Pancreas (tissue), 10 donors: ENCODE data around the gene ZNF333. TPM values are rescaled to one million over a fixed set of nuclear protein-coding genes. Genes with fewer than 3 reads are reported as not detected.

ENCODE experiments used
- ATAC-seq, 4 donors: fragments of 200-7000 bp; cut with Tn5 transposase; one replicate each; pipeline versions ENCODE4 v1.8.0 to v1.9.1; 2020; ENCODE audit warnings: mild to moderate bottlenecking in 4 of 4, moderate library complexity in 4 of 4
- DNase-seq, 6 donors: peaks; one replicate each; pipeline ENCODE4 v3.0.0-alpha.2; 2020
- FAIRE-seq: peaks from 2 replicates; lab custom pipeline; 2012; peaks lifted over from hg19 to GRCh38; lab: Jason Lieb, UNC
- H3K27ac ChIP-seq, 4 donors: fragments of 200-600 bp; sonication (generic); 1 replicate in 3 of 4; 2 replicates in 1 of 4; pipeline versions ENCODE4 v1.5.0 to v1.8.0; 2020
- H3K27me3 ChIP-seq, 4 donors: fragments of 200-600 bp; one replicate each; pipeline ENCODE4 v1.8.0; 2021
- H3K36me3 ChIP-seq, 3 donors: fragments of 200-600 bp; sonication (generic) in 1 of 3; one replicate each; pipeline versions ENCODE4 v1.5.0 to v1.8.0; 2020 to 2021
- H3K4me1 ChIP-seq, 3 donors: fragments of 200-600 bp; one replicate each; pipeline ENCODE4 v1.8.0; 2021
- H3K4me3 ChIP-seq, 4 donors: fragments of 200-600 bp; sonication (generic) in 2 of 4; one replicate each; pipeline versions ENCODE4 v1.5.0 to v1.8.0; 2020 to 2021
- H3K9me3 ChIP-seq, 4 donors: fragments of 200-600 bp; one replicate each; pipeline ENCODE4 v1.8.0; 2021
- WGBS, 2 donors: extraction: QIAGEN DNeasy Blood & Tissue Kit; methylation state at CpG; one replicate each; pipeline ENCODE4 v1.1.7; 2013; 5-methylcytosine and 5-hydroxymethylcytosine counted together
- intact Hi-C, 3 donors: fragments of 100-400 bp; cut with DNase I; formaldehyde crosslinking; loops; one replicate each; pipeline versions ENCODE4 v1.11.1 to v1.14.2; 2022
- polyA plus RNA-seq, 2 donors: library from polyadenylated mRNA; stranded (reverse); fragments of 200-250 nt; gene quantifications; one replicate each; pipeline ENCODE4 v1.2.3, GENCODE V29; 2013
- total RNA-seq, 6 donors: library from RNA; stranded (reverse); fragmentation: NEBNext Ultra II Directional in 4 of 6; extraction: Animal tissue kit (Norgen Biotek cat#: 25700) in 4 of 6; gene quantifications; one replicate each; pipeline versions ENCODE4 v1.2.1 to v1.2.4, GENCODE V29; 2021 to 2023
- TF ChIP-seq, protein P1 (sequence below), 4 donors: fragments of 200-600 bp; sonication (generic) in 3 of 4; IDR thresholded peaks; one replicate each; pipeline versions ENCODE4 v1.5.0 to v1.8.0; 2021; ENCODE audit warnings: antibody characterized with exemption in 4 of 4
- donor health status: healthy with polysubstance abuse.
- donor health status: DM: no; HTN: no; CAD: no; lungs with moderate emphysema.
- donor health status: DM: no; HTN: no; CAD: no.
- donor health status: control.
- donor health status: control.
- donor health status: Bipolar disorder and iron deficiency.
- donor health status: DM: yes; HTN: yes; CAD: no.
- donor health status: DM: no; HTN: no; CAD: no.
- donor health status: DM: no; HTN: no; CAD: no.
- donor health status: DM: yes; HTN: yes; CAD: no.

The ZNF333 gene
- total and polyA plus RNA-seq, 8 donors, result 5.4 to 14.4 (median 8.4) TPM

DNA sequence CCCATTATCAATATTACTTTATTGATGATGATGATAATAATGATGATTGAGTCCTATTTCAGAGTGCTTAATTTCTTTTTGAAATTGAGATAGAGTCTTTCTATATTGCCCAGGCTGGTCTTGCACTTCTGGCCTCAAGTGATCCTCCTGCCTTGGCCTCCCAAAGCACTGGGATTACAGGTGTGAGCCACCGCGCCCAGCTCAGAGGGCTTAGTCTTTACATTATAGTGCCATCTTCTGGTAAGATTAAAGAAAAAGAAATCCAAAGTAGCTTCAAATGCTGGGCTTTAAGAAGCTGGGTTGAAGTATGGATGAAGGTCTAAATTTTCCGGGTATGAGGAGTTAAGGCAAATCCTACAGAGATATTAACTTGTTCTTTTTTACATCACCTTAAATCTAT, 3.4 kb upstream of the ZNF333 start:
- Histone ChIP-seq H3K4me3 (no peak overlapping the region), H3K9me3 (no peaks in the 10 kb centered on the region), H3K27me3 (peaks cover 0 to 8% (median 0%) of the 10 kb centered on the region in 4 donors), H3K4me1 (peaks cover 0 to 4% (median 0%) of the 10 kb centered on the region in 3 donors), H3K36me3 (no peaks in the 10 kb centered on the region), H3K27ac (no peak overlapping the region)
- DNase-seq (no peak), ATAC-seq (no peak), FAIRE-seq (no peak)
- intact Hi-C loops, result no loop called here
- TF ChIP-seq, protein P1, sequence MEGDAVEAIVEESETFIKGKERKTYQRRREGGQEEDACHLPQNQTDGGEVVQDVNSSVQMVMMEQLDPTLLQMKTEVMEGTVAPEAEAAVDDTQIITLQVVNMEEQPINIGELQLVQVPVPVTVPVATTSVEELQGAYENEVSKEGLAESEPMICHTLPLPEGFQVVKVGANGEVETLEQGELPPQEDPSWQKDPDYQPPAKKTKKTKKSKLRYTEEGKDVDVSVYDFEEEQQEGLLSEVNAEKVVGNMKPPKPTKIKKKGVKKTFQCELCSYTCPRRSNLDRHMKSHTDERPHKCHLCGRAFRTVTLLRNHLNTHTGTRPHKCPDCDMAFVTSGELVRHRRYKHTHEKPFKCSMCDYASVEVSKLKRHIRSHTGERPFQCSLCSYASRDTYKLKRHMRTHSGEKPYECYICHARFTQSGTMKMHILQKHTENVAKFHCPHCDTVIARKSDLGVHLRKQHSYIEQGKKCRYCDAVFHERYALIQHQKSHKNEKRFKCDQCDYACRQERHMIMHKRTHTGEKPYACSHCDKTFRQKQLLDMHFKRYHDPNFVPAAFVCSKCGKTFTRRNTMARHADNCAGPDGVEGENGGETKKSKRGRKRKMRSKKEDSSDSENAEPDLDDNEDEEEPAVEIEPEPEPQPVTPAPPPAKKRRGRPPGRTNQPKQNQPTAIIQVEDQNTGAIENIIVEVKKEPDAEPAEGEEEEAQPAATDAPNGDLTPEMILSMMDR (IDR thresholded peaks at IDR 0.05), result no peak
- 34 to 43% methylated on average over 3 of the region's 3 CpGs for WGBS, 2 donors

DNA sequence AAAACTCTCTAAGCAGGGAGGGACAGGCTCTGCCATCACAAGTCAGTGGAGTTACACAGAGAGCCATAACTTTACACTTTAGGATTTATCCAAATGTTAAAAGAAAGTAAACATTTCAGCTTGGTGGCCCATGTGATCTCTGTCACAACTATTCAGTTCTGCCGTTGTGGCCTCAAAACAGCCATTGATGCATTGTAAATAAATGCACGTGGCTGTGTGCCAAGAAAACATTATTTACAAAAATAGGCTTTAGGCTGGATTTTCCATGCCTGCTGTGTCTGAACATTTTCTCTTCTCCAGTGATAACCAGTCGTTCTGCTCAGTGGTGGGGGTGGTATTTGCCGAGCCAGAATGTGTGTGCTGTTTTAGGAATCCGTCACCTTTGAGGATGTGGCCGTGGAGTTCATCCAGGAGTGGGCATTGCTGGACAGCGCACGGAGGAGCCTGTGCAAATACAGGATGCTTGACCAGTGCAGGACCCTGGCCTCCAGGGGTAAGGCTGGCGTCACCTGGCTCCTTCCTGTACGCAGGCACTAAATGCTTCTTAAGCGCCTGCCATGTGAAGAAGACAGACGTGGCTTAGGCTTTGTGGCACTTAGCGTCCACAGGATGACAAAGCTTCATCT, 4.9 kb downstream of the ZNF333 start:
- peaks cover 0 to 32% (median 6%) of the 10 kb centered on the region in 3 donors for H3K36me3 ChIP-seq
- 81 to 84% methylated on average over 13 of the region's 13 CpGs for WGBS, 2 donors
- FAIRE-seq, result no peak

DNA sequence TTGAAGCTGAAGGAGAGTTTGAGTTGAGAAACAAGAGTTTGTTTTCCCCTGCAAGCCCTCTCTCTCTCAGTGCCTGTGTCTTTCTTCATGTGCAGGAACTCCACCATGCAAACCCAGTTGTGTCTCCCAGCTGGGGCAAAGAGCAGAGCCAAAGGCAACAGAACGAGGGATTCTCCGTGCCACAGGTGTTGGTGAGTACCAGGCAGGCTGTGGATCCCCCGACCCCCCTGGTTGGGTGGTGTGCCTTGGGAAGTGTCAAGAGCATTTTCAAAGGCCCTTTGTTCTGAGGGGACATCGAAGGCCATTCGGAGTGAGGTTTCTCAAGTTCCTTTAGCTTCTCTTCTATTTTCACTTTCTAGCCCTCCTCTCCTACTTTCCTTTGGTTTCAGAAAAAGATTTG, 5.6 kb downstream of the ZNF333 start:
- H3K4me1 ChIP-seq, result peaks cover 0 to 3% (median 0%) of the 10 kb centered on the region in 3 donors
- no peak overlapping the region for H3K4me3 ChIP-seq
- no peaks in the 10 kb centered on the region for H3K27me3 ChIP-seq
- TF ChIP-seq, protein P1 (IDR thresholded peaks at IDR 0.05), result no peak
- peaks cover 0 to 39% (median 11%) of the 10 kb centered on the region in 3 donors for H3K36me3 ChIP-seq
- no peaks in the 10 kb centered on the region for H3K9me3 ChIP-seq
- intact Hi-C loops, result no loop called here
- no peak for FAIRE-seq
- DNase-seq, result no peak
- ATAC-seq, result no peak
- no peak overlapping the region for H3K27ac ChIP-seq
- 86 to 90% methylated on average over 5 of the region's 5 CpGs for WGBS, 2 donors

More for the DNA sequence above, 4.9 kb downstream of the ZNF333 start:
- DNase-seq, result no peak
- intact Hi-C loops, result no loop called here
- Histone ChIP-seq H3K4me1 (peaks cover 0 to 4% (median 0%) of the 10 kb centered on the region in 3 donors), H3K27me3 (no peaks in the 10 kb centered on the region), H3K27ac (no peak overlapping the region), H3K9me3 (no peaks in the 10 kb centered on the region), H3K4me3 (no peak overlapping the region)
- no peak for ATAC-seq
- TF ChIP-seq, protein P1 (IDR thresholded peaks at IDR 0.05), result no peak

- no peak for ATAC-seq
- FAIRE-seq, result no peak
- H3K36me3 ChIP-seq, result peaks cover 0 to 65% (median 31%) of the 10 kb centered on the region in 3 donors
These were observed 9.8 kb downstream of the ZNF333 start for GRCh38 chr19:14699641-14700040.

More at GRCh38 chr19:14699641-14700040, 9.8 kb downstream of the ZNF333 start:
- DNase-seq, result no peak
- H3K9me3 ChIP-seq, result no peaks in the 10 kb centered on the region
- 91 to 93% methylated on average over 8 of the region's 8 CpGs for WGBS, 2 donors
- H3K27me3 ChIP-seq, result no peaks in the 10 kb centered on the region
- no peak overlapping the region for H3K27ac ChIP-seq
- no peak overlapping the region for H3K4me3 ChIP-seq
- TF ChIP-seq, protein P1 (IDR thresholded peaks at IDR 0.05), result no peak
- intact Hi-C loops, result no loop called here
- no peaks in the 10 kb centered on the region for H3K4me1 ChIP-seq
